Occipital lobe (tissue), 2 donors: ENCODE measurements around the gene FBN1. TPM values are rescaled to one million over a fixed set of nuclear protein-coding genes. Genes with fewer than 3 reads are reported as not detected.

ENCODE experiments used
- DNase-seq: peaks from one replicate; lab custom pipeline; 2025; lab: John Stamatoyannopoulos, UW
- total RNA-seq: library from RNA; depleted of rRNA; stranded (reverse); fragments of >200 nt; gene quantifications from one replicate; pipeline ENCODE4 v1.2.3, GENCODE V29; 2014

FBN1 gene
- total RNA-seq, 1 donor from 2014 or later, result 27.9 TPM

GRCh38 chr15:48556159-48556897 lies 89.2 kb downstream of the FBN1 start:
- DNase-seq, result no peak

- DNase-seq, result no peak
Observed at GRCh38 chr15:48555241-48555881, 90.1 kb downstream of the FBN1 start.

- no peak for DNase-seq
Observed at GRCh38 chr15:48554112-48554511, 91.4 kb downstream of the FBN1 start.

- DNase-seq, result no peak
Observed at GRCh38 chr15:48553559-48553958, 92.0 kb downstream of the FBN1 start.

- DNase-seq, result no peak
Observed at GRCh38 chr15:48550822-48551525, 94.5 kb downstream of the FBN1 start.

GRCh38 chr15:48548455-48548854 lies 97.1 kb downstream of the FBN1 start:
- DNase-seq, result no peak

GRCh38 chr15:48547286-48547685 lies 98.2 kb downstream of the FBN1 start:
- DNase-seq, result no peak

GRCh38 chr15:48546296-48546695 lies 99.2 kb downstream of the FBN1 start:
- DNase-seq, result no peak

- DNase-seq, result no peak
Observed at GRCh38 chr15:48544778-48545177, 100.7 kb downstream of the FBN1 start.

- no peak for DNase-seq
Observed at GRCh38 chr15:48541341-48542278, 103.9 kb downstream of the FBN1 start.

GRCh38 chr15:48540756-48541155 lies 104.8 kb downstream of the FBN1 start:
- DNase-seq, result no peak

- DNase-seq, result no peak
Observed at GRCh38 chr15:48538941-48539340, 106.6 kb downstream of the FBN1 start.

GRCh38 chr15:48537271-48538113 lies 108.0 kb downstream of the FBN1 start:
- no peak for DNase-seq

- no peak for DNase-seq
Observed at GRCh38 chr15:48536681-48537091, 108.8 kb downstream of the FBN1 start.

- DNase-seq, result no peak
Observed at GRCh38 chr15:48533982-48534381, 111.5 kb downstream of the FBN1 start.

GRCh38 chr15:48532946-48533345 lies 112.6 kb downstream of the FBN1 start:
- no peak for DNase-seq

- no peak for DNase-seq
Observed at GRCh38 chr15:48530528-48530927, 115.0 kb downstream of the FBN1 start.

GRCh38 chr15:48528921-48529320 lies 116.6 kb downstream of the FBN1 start:
- DNase-seq, result no peak

- no peak for DNase-seq
Observed at GRCh38 chr15:48527517-48527916, 118.0 kb downstream of the FBN1 start.

GRCh38 chr15:48522911-48523310 lies 122.6 kb downstream of the FBN1 start:
- DNase-seq, result no peak

GRCh38 chr15:48522123-48522522 lies 123.4 kb downstream of the FBN1 start:
- DNase-seq, result no peak
